ENCODE results near the gene ATP2A1. TPM values are rescaled to one million over a fixed set of nuclear protein-coding genes. Genes with fewer than 3 reads are reported as not detected.
"Not testable (repeated sequence)": the region's sequence is repeated elsewhere in the genome, so short reads cannot be mapped to it uniquely, and the experiment has no call there.

The ATP2A1 gene
- total and polyA plus RNA-seq, 2 donors from 2014 or later: 0.25 to 0.47 TPM

DNA sequence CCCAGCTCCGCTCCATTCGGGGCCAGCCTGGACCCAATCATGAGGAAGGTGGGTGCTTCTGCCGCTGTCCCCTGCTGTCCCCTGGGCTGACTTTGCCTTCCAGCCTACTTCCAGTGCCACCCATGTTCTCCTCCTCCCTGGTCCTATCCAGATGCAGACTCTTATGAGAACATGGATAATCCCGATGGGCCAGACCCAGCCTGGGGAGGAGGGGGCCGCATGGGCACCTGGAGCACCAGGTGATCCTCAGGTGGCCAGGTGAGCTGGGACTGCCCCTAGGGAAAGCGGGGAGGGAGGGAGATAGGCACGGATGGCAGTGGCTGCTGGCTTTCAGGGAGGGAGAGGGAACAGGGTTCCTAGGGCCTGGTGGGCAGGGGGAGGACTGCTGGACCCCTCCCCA lies 60.4 kb downstream of the ATP2A1 start:
- no peak overlapping the region for H3K27ac ChIP-seq (ENCODE audit: low read depth in 2 of 2, low read length in 2 of 2)
- TF ChIP-seq, protein P1, sequence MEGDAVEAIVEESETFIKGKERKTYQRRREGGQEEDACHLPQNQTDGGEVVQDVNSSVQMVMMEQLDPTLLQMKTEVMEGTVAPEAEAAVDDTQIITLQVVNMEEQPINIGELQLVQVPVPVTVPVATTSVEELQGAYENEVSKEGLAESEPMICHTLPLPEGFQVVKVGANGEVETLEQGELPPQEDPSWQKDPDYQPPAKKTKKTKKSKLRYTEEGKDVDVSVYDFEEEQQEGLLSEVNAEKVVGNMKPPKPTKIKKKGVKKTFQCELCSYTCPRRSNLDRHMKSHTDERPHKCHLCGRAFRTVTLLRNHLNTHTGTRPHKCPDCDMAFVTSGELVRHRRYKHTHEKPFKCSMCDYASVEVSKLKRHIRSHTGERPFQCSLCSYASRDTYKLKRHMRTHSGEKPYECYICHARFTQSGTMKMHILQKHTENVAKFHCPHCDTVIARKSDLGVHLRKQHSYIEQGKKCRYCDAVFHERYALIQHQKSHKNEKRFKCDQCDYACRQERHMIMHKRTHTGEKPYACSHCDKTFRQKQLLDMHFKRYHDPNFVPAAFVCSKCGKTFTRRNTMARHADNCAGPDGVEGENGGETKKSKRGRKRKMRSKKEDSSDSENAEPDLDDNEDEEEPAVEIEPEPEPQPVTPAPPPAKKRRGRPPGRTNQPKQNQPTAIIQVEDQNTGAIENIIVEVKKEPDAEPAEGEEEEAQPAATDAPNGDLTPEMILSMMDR (IDR thresholded peaks at IDR 0.05; ENCODE audit: borderline replicate concordance, extremely low read depth, insufficient read depth): no peak
- FAIRE-seq: no peak
- H3K4me3 ChIP-seq (ENCODE audit: low read length in 3 of 3): no peak overlapping the region
- H3K36me3 ChIP-seq (ENCODE audit: control insufficient read depth in 2 of 3, insufficient read depth in 3 of 3, low read length in 3 of 3): no peaks in the 10 kb centered on the region
- H3K4me1 ChIP-seq (ENCODE audit: control insufficient read depth in 2 of 3, insufficient read depth in 2 of 3, low read depth in 1 of 3, low read length in 3 of 3): no peaks in the 10 kb centered on the region
- DNase-seq: no peak
- no peaks in the 10 kb centered on the region for H3K27me3 ChIP-seq (ENCODE audit: control insufficient read depth, insufficient read depth, low read length)
- intact Hi-C loops (cut with DNase I): no loop called here
- no peaks in the 10 kb centered on the region for H3K9me3 ChIP-seq (ENCODE audit: control insufficient read depth in 2 of 3, insufficient read depth in 1 of 3, low read length in 3 of 3)
- H3K9ac ChIP-seq (ENCODE audit: low read length in 3 of 3): no peak overlapping the region

DNA sequence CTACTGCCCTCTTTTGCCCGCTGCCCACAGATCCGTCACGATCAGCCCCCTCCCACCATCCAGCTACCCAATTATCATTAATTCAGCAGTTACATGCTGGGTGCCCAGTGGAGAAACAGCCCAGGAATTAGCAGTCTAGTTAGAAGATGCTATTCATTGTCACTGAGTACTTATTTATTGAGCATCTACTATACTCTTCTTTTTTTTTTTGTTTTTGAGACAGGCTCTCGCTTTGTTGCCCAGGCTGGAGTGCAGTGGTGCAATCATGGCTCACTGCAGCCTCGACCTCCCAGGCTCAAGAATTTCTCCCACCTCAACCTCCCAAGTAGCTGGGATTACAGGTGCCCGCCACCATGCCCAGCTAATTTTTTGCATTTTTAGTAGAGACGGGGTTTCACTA lies 61.5 kb downstream of the ATP2A1 start:
- H3K4me1 ChIP-seq (ENCODE audit: control insufficient read depth in 2 of 3, insufficient read depth in 2 of 3, low read depth in 1 of 3, low read length in 3 of 3); H3K9ac ChIP-seq (ENCODE audit: low read length in 3 of 3); H3K27ac ChIP-seq (ENCODE audit: low read depth in 2 of 2, low read length in 2 of 2); H3K36me3 ChIP-seq (ENCODE audit: control insufficient read depth in 2 of 3, insufficient read depth in 3 of 3, low read length in 3 of 3); H3K4me3 ChIP-seq (ENCODE audit: low read length in 3 of 3); FAIRE-seq; H3K27me3 ChIP-seq (ENCODE audit: control insufficient read depth, insufficient read depth, low read length); DNase-seq; H3K9me3 ChIP-seq (ENCODE audit: control insufficient read depth in 2 of 3, insufficient read depth in 1 of 3, low read length in 3 of 3): not testable (repeated sequence)
- intact Hi-C loops (cut with DNase I): loop anchor here (10.0 kb wide), 1 partner anchor 55 kb away; no protein-coding TSS in a partner anchor

DNA sequence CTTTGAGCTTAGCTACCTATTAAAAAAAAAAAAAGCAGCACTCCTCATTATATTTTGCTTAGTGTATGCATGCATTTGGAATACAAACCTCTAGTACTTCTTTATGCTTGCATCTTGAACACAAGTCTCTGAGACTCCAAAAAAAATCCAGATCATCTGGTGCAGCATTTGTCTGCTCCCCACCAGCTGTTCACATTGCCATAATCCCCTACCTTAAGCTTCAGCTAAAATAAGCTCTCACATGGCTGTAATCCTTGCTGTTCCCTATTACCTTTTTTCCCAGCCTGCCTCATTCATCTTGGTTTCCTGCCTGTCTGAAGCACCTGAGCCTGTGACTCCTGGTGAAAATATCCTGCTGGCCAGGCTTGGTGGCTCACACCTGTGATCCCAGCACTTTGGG lies 65.0 kb downstream of the ATP2A1 start:
- H3K9ac ChIP-seq (ENCODE audit: low read length in 3 of 3): no peak overlapping the region
- H3K9me3 ChIP-seq (ENCODE audit: control insufficient read depth in 2 of 3, insufficient read depth in 1 of 3, low read length in 3 of 3): no peaks in the 10 kb centered on the region
- H3K4me3 ChIP-seq (ENCODE audit: low read length in 3 of 3): no peak overlapping the region
- H3K27ac ChIP-seq (ENCODE audit: low read depth in 2 of 2, low read length in 2 of 2): no peak overlapping the region
- peaks cover 0 to 6% (median 0%) of the 10 kb centered on the region in 3 donors for H3K4me1 ChIP-seq (ENCODE audit: control insufficient read depth in 2 of 3, insufficient read depth in 2 of 3, low read depth in 1 of 3, low read length in 3 of 3)
- FAIRE-seq (no peak), DNase-seq (no peak)
- no peaks in the 10 kb centered on the region for H3K27me3 ChIP-seq (ENCODE audit: control insufficient read depth, insufficient read depth, low read length)
- intact Hi-C loops (cut with DNase I): loop anchor here (10.0 kb wide), 1 partner anchor 58 kb away; no protein-coding TSS in a partner anchor
- no peaks in the 10 kb centered on the region for H3K36me3 ChIP-seq (ENCODE audit: control insufficient read depth in 2 of 3, insufficient read depth in 3 of 3, low read length in 3 of 3)
- TF ChIP-seq, protein P1 (IDR thresholded peaks at IDR 0.05; ENCODE audit: borderline replicate concordance, extremely low read depth, insufficient read depth): no peak

DNA sequence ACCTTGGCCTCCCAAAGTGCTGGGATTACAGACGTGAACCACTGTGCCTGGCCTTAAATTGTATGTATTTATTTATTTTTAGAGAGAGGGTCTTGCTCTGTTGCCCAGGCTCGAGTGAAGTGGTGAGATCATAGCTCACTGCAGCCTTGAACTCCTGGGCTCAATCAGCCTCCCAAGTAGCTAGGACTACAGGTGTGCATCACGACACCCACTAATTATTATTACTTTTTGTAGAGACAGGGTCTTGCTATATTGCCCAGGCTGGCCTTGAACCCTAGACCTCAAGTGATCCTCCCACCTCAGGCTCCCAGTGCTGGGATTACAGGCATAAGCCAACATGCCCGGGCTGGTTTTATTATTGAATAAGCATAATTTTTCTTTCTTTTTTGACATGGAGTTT lies 68.4 kb downstream of the ATP2A1 start:
- Histone ChIP-seq H3K27me3 (ENCODE audit: control insufficient read depth, insufficient read depth, low read length) (no peaks in the 10 kb centered on the region), H3K9ac (ENCODE audit: low read length in 3 of 3) (no peak overlapping the region), H3K36me3 (ENCODE audit: control insufficient read depth in 2 of 3, insufficient read depth in 3 of 3, low read length in 3 of 3) (no peaks in the 10 kb centered on the region), H3K9me3 (ENCODE audit: control insufficient read depth in 2 of 3, insufficient read depth in 1 of 3, low read length in 3 of 3) (no peaks in the 10 kb centered on the region), H3K4me1 (ENCODE audit: control insufficient read depth in 2 of 3, insufficient read depth in 2 of 3, low read depth in 1 of 3, low read length in 3 of 3) (peaks cover 0 to 9% (median 0%) of the 10 kb centered on the region in 3 donors), H3K4me3 (ENCODE audit: low read length in 3 of 3) (no peak overlapping the region), H3K27ac (ENCODE audit: low read depth in 2 of 2, low read length in 2 of 2) (no peak overlapping the region)
- intact Hi-C loops (cut with DNase I): loop anchor here (10.0 kb wide), 1 partner anchor 62 kb away; no protein-coding TSS in a partner anchor
- DNase-seq (no peak), FAIRE-seq (no peak)
- TF ChIP-seq, protein P1 (IDR thresholded peaks at IDR 0.05; ENCODE audit: borderline replicate concordance, extremely low read depth, insufficient read depth): no peak
